AG10803 (cell line): Measurements from ENCODE around the gene CAV3.
A peak's percentile ranks its signal among the peaks of the same experiment; 100 is the strongest.
"Not testable (repeated sequence)": the region's sequence is repeated elsewhere in the genome, so short reads cannot be mapped to it uniquely, and the experiment has no call there.

Source experiments
- DNase-seq: peaks from one replicate; pipeline ENCODE4 v3.0.0; 2010; ENCODE audit warnings: low read depth
- H3K4me3 ChIP-seq: 2 replicates; pipeline ENCODE4 v1.5.1; 2011; ENCODE audit warnings: mild to moderate bottlenecking, low read length, control low read depth
- CTCF ChIP-seq: conservative IDR thresholded peaks from 2 replicates; pipeline ENCODE4 v1.5.1; 2011; ENCODE audit warnings: mild to moderate bottlenecking, low read length, control low read depth, inconsistent platforms

CAV3 gene

GRCh38 chr3:8733332-8734094, at the start of gene CAV3:
Gene CAV3 (plus strand): TSS chr3:8733802. CDS start chr3:8733877, 75 bp downstream.
- H3K4me3 ChIP-seq, result no peak within 1 kb of the TSS
- TF ChIP-seq CTCF, result no peak
- DNase-seq, result no peak

- DNase-seq, H3K4me3 ChIP-seq: not testable (repeated sequence)
Measured at GRCh38 chr3:8684992-8685391, 48.6 kb upstream of the CAV3 start.

GRCh38 chr3:8691295-8691694, 42.3 kb upstream of the CAV3 start:
- H3K4me3 ChIP-seq, DNase-seq: not testable (repeated sequence)

- no peak for DNase-seq
- no peak overlapping the region for H3K4me3 ChIP-seq
- TF ChIP-seq CTCF, result peak; percentile 20; the same call in 1 of the 2 replicates
Measured at GRCh38 chr3:8702560-8702959, 31.0 kb upstream of the CAV3 start.

- no peak for TF ChIP-seq CTCF
- no peak overlapping the region for H3K4me3 ChIP-seq
- no peak for DNase-seq
Measured at GRCh38 chr3:8705575-8705974, 28.0 kb upstream of the CAV3 start.

GRCh38 chr3:8709287-8709686, 24.3 kb upstream of the CAV3 start:
- no peak for TF ChIP-seq CTCF
- DNase-seq, result no peak
- H3K4me3 ChIP-seq, result no peak overlapping the region

- no peak for DNase-seq
- H3K4me3 ChIP-seq, result no peak overlapping the region
- TF ChIP-seq CTCF, result no peak
Measured at GRCh38 chr3:8709801-8710507, 23.6 kb upstream of the CAV3 start.

GRCh38 chr3:8712045-8712907, 21.3 kb upstream of the CAV3 start:
- TF ChIP-seq CTCF, result no peak
- DNase-seq, result peak; percentile 90
- H3K4me3 ChIP-seq, result peak overlapping the region; percentile 20
